ENCODE measurements around the gene TSPOAP1.

GRCh38 chr17:58329810-58330537 is 1.4 kb upstream of the TSPOAP1 start:
- TF ChIP-seq CTCF (conservative IDR thresholded peaks at IDR 0.05 in 1 of 2, IDR thresholded peaks at IDR 0.05 in 1 of 2; ENCODE audit: extremely low read depth in 1 of 2, insufficient read depth in 1 of 2, low read depth in 1 of 2, low read length in 2 of 2), result no peak
- TF ChIP-seq EZH2 (IDR thresholded peaks at IDR 0.05; ENCODE audit: borderline replicate concordance, low read length), result no peak

All from mammary epithelial cell (primary cell).